NCI-H2081 treated with DMSO at 0.1 percent for 48 hours (cell line): ENCODE results near the gene MLLT6.

Experiments
- DNase-seq: peaks from one replicate; lab custom pipeline; 2025; lab: John Stamatoyannopoulos, UW

MLLT6 gene

DNA sequence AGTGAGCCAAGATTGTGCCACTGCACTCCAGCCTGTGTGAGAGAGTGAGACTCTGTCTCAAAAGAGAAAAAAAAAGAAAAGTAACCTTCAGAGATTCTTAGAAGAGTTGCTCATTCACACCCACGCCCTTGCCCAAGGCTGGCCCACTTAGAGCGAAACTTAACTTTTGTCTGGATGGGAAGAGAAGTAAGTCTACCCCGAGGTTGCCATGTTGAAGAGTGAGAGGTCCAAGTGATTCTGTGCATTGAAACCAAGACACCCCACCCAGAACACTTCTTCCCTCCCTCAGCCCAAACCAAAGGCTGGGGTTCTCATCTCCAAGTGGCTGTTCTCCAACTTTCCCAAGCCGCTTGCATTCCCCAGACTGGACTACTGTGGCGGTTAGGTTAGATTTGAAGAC, 22.7 kb downstream of the MLLT6 start:
- DNase-seq: no peak

DNA sequence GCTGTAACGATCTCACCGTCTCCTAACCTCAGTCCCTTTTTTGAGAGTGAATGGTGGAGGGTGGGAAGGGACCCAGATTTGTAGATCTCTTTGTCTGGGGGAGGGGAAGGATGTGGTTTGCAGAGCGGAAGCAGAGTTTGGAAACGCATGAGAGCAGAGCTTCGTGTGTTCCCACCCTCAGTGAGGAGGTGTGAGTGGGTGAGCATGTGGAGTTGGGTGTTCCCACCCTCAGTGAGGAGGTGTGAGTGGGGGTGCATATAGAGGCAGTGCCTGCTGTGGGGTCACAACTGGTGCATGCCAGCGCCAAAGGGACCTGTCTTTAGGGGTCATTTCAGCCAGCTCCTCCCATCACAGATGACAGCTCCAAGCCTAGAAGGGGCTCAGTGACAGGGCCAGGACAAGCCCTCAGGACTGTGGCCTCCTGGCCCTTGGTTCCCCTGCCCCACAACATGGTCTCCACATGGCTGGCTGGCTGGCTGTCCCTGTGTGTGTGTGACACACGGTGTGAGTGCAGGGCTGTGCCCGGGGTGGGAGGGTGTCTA, 23.3 kb downstream of the MLLT6 start:
- no peak for DNase-seq

DNA sequence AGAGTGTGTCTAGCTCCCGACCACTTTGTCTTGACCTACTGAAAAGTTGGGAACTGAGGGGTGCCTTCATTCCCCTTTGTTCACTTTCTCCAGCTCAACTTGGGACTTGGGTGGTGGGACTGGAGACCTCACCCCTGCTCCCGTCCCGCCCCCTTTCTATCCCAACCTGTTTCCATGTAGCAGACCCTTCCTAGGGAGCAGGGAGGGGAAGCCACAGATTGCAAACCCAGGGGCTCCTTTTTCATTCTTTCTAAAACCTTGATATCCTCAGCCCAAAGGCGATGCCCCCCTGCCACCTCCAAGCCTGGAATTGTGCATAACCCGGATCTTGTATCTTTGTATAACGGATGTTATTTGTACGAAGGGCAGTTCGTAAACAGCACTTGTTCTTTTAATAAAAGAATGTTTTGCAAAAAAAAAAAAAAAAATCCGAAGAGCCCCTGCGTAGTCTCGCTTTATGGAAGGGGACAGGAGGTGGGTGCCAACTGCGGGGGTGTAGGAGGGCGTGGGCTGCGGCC, 24.4 kb downstream of the MLLT6 start:
- no peak for DNase-seq

DNA sequence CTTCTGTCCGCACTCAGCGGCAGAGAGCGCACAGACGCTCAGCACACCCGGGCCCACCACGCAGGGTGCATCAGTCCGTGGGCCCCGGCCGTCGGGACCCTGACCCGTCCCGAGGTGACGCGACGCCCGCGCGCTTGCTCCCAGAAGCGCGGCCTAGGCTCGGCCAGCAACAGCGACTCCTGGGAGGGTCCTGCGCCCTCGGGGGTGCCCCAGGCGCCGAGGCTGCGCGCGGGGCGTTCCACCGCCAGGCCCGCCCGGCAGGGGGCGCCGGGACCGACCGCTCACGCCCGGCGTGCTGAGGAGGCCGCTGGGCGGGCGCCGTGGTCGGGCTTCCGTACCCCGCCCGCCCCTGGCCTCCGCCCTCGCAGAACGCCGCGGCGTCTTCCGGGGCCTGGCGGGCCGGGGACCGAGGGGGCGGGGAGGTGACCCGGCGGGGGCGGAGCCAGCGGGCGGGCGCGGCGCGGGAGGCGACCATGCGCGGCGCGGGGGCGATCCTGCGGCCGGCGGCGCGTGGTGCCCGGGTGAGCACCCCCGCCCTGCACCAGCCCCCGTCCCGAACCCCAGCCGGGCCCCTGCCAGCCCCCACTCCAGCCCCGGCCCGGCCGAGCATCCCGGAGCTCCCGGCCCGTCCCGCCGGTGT, 24.9 kb downstream of the MLLT6 start, which contains the start of gene CISD3:
TSS of gene CISD3 (plus strand) at position 456 of the 640 bp plus-strand sequence. CDS start at position 474, 18 bp downstream.
- DNase-seq: no peak

DNA sequence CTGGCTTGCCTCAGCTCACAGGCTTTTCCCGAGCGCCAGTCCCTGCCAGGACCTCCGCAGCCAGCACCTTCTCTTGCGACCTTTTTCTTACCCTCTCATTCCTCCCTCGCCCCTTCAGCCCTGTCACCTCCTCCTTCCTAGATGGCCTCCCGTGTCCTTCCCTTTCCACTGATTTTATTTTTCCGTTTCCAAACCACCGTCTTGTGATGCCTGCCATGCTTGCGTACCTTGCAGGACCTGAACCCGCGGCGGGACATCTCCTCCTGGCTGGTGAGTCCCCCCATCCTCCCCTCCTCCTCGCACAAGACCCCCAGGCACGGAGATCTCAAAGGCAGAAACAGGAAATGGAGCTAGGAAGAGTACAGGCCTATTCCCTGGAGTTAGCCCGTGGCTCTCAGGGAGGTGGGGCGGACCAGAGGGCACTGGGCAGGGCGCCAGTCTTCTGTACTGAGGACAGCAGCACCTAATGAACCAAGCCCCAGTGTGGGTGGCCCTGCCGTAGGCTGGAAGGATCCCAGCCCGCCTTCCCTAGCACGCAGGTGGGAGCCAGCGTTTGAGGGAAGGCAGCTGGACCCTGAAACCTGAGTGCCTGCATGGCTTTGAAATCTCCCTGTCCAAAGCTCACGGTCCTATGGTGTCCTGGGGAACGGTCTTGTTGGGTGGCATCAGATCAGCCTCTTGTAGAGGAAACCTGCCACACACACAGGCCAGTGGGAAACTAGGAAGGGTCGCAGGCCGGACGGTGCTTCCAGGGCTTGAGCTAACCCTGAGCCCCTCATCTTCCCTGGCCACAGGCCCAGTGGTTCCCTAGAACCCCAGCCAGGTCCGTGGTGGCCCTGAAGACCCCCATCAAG, 25.7 kb downstream of the MLLT6 start:
- DNase-seq: no peak

DNA sequence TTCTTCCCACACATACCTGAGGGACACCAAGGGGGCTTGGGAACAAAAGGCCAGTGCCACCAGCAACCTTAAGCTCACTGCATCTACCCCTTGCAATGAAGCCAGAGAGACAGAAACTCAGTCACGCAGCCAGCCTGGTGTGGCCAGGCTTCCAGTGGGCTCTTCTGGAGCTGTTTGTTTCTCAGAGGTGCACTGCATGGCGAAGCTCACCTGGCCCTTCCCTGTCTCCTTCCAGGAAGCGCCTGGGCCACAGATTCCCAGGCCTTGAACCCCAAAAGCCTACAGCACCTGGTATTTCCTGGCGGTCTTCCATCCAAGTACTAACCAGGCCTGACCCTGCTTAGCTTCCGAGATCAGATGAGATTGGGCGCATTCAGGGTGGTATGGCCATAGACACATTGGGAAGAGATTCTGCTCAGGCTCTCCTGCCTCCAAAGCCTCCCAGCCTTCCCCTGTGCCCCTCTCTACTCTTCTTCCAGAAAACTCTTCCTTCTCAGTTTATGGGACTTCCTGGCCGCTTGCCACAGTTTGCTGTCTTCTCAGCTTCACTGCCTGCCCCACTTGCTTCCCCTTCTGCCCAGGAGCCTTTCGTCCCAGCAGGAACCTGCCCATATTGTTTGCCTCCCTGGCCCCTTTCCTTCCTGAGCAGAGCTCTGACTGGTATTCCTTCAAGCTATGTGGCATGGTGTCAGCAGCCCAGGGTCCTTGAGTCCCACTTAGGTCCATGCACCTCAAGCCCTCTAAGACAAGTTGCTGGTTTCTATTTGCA, 26.6 kb downstream of the MLLT6 start:
- DNase-seq: no peak

DNA sequence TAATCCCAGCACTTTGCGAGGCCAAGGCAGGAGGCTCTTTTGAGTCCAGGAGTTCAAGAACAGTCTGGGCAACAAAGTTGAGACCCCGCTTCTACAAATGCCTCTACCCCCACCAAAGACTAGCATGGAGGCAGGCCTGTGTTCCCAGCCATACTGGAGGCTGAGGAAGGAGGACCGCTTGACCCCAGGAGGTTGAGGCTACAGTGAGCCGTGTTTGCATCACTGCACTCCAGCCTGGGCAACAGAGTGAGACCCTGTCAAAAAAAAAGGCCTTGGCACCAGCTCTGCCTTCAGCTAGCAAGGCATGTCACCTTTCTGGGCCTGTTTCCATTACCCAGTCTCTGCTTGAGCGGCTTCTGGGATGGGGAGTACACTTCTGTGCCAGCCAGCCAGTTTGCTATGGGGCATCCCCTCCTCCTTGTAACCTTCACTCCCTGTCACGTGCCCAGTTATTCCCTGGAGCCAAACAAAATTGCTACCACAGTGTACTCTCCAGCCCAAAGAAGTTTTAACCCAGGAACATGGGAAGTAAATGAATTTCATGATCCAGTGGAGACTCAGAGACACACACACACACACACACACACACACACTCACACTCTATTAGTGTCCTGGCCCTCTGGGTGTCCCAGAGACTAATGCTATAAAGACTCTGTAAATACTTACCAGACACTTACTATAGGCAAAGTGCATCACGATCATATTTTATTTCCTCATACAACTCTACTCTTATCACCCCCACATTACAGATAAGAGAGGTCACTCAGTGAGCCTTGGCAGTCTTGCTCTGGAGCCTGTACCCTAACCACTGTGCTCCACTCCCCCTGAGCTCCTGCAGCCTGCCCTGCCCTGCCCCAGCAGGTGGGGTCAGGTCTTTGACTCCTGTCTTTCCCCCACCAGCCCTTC, 27.6 kb downstream of the MLLT6 start:
- no peak for DNase-seq

DNA sequence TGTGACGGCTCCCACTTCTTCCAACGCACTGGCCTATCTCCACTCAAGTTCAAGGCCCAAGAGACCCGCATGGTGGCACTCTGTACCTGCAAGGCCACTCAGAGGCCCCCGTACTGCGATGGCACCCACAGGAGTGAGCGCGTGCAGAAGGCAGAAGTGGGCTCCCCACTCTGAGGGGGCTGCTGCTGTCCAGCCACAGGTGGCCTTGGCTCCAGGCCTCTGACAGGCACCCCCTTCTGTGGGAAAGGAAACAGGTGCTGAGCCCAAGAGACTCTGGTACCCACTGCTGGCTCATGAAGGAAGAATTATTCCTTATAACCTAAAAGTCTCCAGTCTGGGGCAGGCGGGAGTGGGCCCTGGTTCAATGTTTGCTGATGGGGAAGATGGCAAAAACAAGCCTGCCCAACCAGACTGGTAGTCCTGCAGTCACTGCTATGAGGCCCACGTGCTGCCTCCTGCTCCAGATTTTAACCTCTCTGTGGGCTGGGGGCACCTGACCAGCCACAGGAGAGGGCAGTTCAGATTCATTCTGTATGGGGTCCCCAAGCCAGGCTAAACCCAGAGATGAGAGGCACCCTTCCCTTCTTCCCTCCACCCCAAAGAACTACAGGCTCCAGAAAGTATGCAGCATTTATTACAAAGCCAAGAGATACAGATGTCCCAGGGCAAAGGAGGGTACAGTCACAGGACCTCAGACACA, 28.4 kb downstream of the MLLT6 start:
- no peak for DNase-seq

DNA sequence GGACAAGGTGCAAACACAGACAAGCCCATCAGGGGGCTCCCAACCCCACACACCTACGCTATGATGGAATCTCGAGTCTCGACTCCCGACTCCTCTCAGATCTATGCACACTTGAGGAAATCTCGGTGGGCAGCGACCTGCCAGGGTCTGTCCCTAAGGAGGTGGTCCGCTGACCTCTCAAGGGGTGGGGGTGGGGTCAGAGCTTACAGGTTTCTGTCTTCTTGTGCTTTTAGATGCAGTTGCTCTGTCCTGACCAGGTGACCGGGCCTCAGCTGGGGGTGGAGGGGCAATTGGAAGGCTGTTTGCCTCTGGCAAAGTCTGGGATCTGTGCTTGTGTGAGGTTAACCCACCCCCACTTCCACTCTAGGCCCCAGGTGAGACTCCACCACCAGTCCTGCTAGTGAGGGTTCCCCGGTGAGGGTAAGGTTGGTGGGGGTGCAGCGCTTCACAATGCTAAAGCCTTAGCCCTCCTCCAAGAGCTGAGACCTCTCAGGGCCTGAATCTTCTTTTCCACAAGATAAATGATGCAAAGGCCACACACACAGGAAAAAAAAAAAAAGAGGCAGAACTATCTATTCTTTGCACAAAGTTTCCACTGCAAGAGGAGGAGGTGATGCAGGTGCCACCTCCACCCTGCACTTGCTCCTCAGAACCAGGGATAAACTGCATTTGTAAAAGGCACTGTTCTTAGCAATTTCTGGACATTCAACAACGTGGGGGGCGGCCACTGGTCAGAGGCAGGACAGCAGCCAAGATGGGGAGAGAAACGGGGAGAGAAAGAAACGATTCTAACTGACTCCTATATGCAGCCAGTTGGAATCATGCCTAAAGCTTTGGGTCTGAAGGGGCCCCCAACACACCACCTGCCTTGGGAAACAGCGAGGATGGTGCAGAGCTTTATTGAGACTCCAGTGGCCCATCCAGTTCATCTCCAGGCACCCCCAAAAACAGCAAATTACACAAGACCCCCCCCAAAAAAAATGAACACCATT, 29.2 kb downstream of the MLLT6 start:
- no peak for DNase-seq

DNA sequence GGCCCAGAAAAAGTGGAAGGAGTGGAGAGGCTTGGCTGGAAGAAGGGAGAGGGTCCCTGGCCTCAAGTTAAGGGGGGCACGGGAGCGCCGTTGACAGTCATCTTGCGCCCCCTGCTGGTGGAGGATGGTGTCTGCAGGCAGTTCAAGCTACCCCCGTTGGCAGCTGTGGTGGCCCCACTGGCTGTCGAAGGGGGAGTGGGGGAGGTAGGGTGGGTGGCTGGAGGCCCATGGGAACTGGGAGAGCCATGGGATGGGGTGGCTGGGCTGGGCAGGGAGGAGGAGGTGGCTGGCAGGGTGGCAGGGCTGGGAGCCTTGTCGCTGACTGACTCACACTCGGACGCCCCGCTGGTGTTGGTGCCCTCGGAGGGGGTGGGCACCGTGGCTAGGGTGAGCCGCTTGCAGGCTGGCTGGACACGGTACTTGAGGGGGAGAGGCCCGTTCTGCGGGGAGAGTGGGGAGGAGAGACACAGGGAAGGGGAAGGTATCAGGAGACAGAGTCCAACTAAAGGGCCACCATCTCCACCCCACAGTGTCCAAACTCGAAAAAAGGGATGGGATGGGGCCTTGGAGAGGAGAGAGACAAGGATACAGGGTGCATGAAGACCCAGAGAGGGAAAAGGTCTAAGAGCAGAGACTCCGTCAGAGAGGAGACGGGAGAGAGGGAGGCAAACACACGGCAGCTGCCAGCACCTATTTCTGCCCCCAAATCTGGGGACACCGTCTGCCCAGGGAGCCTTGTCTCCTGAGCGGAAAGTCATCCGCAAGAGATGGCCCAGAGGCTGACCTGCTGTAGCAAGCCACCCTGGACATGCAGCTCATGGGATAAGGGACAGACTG, 30.3 kb downstream of the MLLT6 start:
- DNase-seq: no peak

DNA sequence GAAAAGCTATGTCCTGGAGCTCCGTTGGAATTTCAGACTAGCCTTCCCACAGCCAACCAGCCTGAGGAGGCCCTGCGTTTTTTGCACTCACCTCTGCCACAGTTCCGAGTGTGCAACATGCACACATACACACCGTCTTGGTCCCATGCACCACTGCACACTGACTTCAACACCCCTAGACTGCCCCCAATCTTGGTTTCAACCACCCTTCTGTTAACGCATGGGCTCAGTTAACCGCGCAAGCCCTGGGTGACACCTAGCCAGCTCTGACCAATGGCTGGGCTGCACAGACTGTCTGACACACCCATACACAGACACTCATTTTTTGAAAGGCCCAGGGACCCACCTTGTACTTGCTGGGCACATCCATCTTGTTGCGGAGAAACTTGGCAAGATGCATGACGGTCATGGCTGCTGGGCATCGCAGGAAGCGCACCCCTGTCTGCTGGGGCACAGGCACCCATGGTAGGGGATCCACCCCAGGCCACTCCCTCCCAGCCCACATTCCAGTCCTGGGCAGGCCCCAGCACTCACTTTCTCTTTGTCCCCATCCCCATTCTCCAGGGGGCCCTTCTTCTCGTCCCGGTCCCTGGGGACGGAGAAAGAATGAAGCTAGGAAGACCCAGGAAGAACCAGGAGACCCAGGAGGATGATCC, 33.1 kb downstream of the MLLT6 start:
- no peak for DNase-seq

GRCh38 chr17:38738686-38739085, 33.6 kb downstream of the MLLT6 start:
- DNase-seq: no peak

DNA sequence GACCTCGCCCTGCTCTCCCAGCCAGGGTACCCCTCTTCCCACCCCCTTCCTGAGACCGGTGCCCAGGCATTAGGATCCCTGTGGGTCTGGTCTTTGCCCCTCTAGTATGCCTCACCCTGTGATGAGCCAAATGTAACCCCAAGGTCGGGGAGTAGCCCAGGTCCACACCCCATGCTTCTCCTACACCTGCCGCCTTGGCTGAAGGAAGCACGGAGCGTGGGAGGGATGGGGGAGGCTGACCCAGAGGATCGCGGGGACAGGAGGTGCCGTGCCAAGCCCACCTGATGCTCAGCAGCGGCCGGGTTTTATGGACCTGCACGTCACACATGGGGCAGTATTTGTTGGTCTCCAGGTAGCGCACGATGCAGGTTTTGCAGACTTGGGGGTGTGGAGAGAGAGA, 34.2 kb downstream of the MLLT6 start:
- DNase-seq: no peak

DNA sequence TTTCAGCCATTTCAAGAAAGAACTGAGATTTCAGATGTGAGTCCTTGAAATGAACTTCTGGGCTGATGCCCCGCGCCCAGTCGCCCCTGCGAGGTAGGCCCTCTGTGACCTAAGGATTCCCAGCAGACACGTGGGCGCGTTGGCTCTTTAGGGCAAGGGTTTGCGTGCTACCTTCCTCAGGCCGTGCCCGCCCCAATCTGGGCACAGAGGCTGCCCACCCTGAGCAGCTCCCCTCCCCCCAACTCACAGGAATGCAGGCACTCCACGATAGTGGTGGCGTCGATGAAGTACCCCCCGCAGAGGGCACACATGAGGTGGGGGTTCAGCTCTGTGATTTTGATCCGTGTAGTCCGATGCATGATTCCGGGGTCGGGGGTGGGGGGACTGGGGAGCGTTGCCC, 35.0 kb downstream of the MLLT6 start:
- no peak for DNase-seq

GRCh38 chr17:38740806-38741205, 35.7 kb downstream of the MLLT6 start:
- no peak for DNase-seq

- no peak for DNase-seq
Observed at GRCh38 chr17:38741461-38741860, 36.4 kb downstream of the MLLT6 start.

- DNase-seq: no peak
Observed at GRCh38 chr17:38741921-38742410, 36.9 kb downstream of the MLLT6 start.
